ENCODE measurements around the gene NR4A1.

Gene NR4A1

DNA sequence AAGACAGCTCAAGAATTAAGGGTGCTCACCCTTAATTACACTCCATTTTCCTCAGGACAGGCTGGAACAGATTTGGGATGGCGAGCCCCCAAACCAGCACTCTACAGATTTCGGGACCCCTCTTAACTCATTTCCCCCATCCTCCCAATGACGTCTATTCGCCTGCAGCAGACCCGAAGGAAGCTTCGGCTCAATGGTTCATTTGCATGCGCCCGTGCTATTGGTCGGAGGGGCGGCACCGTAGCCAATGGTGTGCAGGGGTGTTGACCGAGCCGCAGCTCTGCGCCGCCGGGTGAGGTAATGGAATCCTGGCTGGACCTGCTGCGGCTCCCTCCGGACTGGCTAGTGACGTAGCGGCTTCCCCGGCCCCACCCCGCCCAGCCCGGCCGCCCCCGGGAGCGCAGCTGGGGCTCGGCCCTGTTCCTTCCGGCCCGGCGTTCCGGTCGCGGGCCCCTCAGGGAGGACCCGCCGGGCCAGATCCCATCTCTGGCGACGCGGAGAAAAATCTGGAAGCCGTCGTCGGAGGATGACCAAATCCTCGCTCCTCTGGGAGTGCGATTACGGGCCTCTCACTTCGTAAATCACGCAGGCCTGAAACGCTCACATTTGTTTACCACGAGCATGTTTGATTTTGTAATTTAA, 18.3 kb upstream of the NR4A1 start:
- peaks cover 5% of the 10 kb centered on the region for H3K79me2 ChIP-seq (ENCODE audit: control insufficient read depth, low read length)
- TF ChIP-seq, protein P1, sequence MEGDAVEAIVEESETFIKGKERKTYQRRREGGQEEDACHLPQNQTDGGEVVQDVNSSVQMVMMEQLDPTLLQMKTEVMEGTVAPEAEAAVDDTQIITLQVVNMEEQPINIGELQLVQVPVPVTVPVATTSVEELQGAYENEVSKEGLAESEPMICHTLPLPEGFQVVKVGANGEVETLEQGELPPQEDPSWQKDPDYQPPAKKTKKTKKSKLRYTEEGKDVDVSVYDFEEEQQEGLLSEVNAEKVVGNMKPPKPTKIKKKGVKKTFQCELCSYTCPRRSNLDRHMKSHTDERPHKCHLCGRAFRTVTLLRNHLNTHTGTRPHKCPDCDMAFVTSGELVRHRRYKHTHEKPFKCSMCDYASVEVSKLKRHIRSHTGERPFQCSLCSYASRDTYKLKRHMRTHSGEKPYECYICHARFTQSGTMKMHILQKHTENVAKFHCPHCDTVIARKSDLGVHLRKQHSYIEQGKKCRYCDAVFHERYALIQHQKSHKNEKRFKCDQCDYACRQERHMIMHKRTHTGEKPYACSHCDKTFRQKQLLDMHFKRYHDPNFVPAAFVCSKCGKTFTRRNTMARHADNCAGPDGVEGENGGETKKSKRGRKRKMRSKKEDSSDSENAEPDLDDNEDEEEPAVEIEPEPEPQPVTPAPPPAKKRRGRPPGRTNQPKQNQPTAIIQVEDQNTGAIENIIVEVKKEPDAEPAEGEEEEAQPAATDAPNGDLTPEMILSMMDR (IDR thresholded peaks at IDR 0.05; ENCODE audit: low read depth, low read length, poor library complexity, severe bottlenecking), result no peak
- TF ChIP-seq EZH2phosphoT487 (IDR thresholded peaks at IDR 0.05; ENCODE audit: borderline replicate concordance, low read length), result no peak
- H3K27ac ChIP-seq (ENCODE audit: low read depth, low read length), result peak overlapping the region; percentile 64
- no peaks in the 10 kb centered on the region for H3K27me3 ChIP-seq (ENCODE audit: control insufficient read depth, low read length)
- H3K4me3 ChIP-seq (ENCODE audit: low read length), result peak overlapping the region; percentile 72
- no peaks in the 10 kb centered on the region for H3K9me2 ChIP-seq (replicated peaks; ENCODE audit: control insufficient read depth, low read length)
- H3K4me1 ChIP-seq (ENCODE audit: control insufficient read depth, low read length), result peaks cover 47% of the 10 kb centered on the region
- H3K9me3 ChIP-seq (ENCODE audit: control insufficient read depth, insufficient read depth, low read length), result no peaks in the 10 kb centered on the region
- peaks cover 23% of the 10 kb centered on the region for H3F3A ChIP-seq (ENCODE audit: control insufficient read depth, insufficient read depth)
- H4K20me1 ChIP-seq (ENCODE audit: control insufficient read depth, insufficient read depth, low read depth, low read length), result no peaks in the 10 kb centered on the region
- H3K4me2 ChIP-seq (ENCODE audit: low read length), result peak overlapping the region; percentile 93
- H3K36me3 ChIP-seq (ENCODE audit: control insufficient read depth, low read length), result no peaks in the 10 kb centered on the region

DNA sequence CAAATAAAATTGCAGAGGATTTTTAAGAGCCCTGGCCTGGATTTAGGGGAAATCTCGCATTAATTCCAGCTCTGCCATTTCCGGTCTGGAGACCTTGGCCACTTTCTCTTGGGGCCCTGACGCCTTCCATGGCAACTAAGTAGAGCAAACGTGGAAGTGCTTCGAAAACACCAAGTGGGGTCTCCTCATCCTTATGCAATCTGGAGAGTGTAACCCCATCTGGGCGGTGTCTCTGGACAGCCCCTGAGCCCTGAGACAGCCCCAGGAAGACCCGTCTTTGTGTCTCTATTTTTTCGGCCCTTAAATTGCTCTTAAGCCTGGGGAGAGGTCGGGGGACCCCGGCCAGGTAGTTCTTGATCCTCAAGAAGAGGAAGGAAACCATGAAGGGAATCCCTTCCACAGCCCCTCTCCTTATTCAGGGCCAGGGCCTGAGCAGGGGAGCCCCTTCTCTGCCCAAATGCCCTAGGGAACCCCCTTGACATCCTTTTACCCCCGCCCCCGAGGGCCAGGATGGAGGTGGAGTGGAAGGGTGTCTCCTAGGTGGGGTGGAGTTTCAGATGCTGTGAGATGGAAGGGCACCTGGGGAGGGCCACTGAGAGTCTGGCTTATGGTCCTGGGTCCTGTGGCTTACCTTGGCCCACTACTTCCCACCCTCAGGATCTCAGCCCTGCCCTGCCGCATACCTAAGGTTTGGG, 17.6 kb upstream of the NR4A1 start:
- Histone ChIP-seq H3F3A (ENCODE audit: control insufficient read depth, insufficient read depth) (peaks cover 25% of the 10 kb centered on the region), H3K27ac (ENCODE audit: low read depth, low read length) (peak overlapping the region; percentile 58), H3K4me3 (ENCODE audit: low read length) (peak overlapping the region; percentile 72), H3K9me2 (replicated peaks; ENCODE audit: control insufficient read depth, low read length) (no peaks in the 10 kb centered on the region), H3K9me3 (ENCODE audit: control insufficient read depth, insufficient read depth, low read length) (no peaks in the 10 kb centered on the region), H4K20me1 (ENCODE audit: control insufficient read depth, insufficient read depth, low read depth, low read length) (no peaks in the 10 kb centered on the region), H3K36me3 (ENCODE audit: control insufficient read depth, low read length) (no peaks in the 10 kb centered on the region), H3K4me2 (ENCODE audit: low read length) (peak overlapping the region; percentile 93), H3K79me2 (ENCODE audit: control insufficient read depth, low read length) (peaks cover 10% of the 10 kb centered on the region), H3K4me1 (ENCODE audit: control insufficient read depth, low read length) (peaks cover 54% of the 10 kb centered on the region), H3K27me3 (ENCODE audit: control insufficient read depth, low read length) (no peaks in the 10 kb centered on the region)
- TF ChIP-seq, protein P1 (IDR thresholded peaks at IDR 0.05; ENCODE audit: low read depth, low read length, poor library complexity, severe bottlenecking), result no peak
- no peak for TF ChIP-seq EZH2phosphoT487 (IDR thresholded peaks at IDR 0.05; ENCODE audit: borderline replicate concordance, low read length)

DNA sequence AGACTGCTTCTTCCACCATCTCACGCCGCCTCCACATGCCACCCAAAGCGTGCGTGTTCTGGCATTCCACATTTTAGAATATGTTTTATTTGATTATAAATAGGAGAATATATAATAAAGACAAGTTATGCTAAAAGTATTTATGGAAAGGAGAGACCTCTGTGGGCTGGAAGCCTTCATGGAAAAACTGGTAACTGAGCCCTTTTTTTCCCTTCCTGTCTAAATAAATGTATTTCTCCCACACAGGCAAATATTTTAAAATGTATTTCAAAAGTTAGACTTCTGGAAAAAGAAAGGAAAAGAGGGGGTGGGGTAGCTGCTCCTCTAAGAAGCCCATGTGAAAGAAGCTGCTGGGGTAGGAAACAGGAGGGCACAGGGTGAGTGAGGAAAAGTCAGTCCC, 16.1 kb upstream of the NR4A1 start:
- H3K4me3 ChIP-seq (ENCODE audit: low read length), result no peak overlapping the region
- no peak overlapping the region for H3K4me2 ChIP-seq (ENCODE audit: low read length)
- no peak for TF ChIP-seq EZH2phosphoT487 (IDR thresholded peaks at IDR 0.05; ENCODE audit: borderline replicate concordance, low read length)
- TF ChIP-seq, protein P1 (IDR thresholded peaks at IDR 0.05; ENCODE audit: low read depth, low read length, poor library complexity, severe bottlenecking), result no peak
- H3K4me1 ChIP-seq (ENCODE audit: control insufficient read depth, low read length), result peaks cover 70% of the 10 kb centered on the region
- no peaks in the 10 kb centered on the region for H3K27me3 ChIP-seq (ENCODE audit: control insufficient read depth, low read length)
- no peak overlapping the region for H3K27ac ChIP-seq (ENCODE audit: low read depth, low read length)
- no peaks in the 10 kb centered on the region for H3K36me3 ChIP-seq (ENCODE audit: control insufficient read depth, low read length)
- H3K9me2 ChIP-seq (replicated peaks; ENCODE audit: control insufficient read depth, low read length), result no peaks in the 10 kb centered on the region
- peaks cover 26% of the 10 kb centered on the region for H3K79me2 ChIP-seq (ENCODE audit: control insufficient read depth, low read length)
- no peaks in the 10 kb centered on the region for H3K9me3 ChIP-seq (ENCODE audit: control insufficient read depth, insufficient read depth, low read length)
- no peaks in the 10 kb centered on the region for H4K20me1 ChIP-seq (ENCODE audit: control insufficient read depth, insufficient read depth, low read depth, low read length)
- H3F3A ChIP-seq (ENCODE audit: control insufficient read depth, insufficient read depth), result peaks cover 25% of the 10 kb centered on the region

Measured in DOHH2 (cell line).